Pancreas (tissue), 10 donors: Measurements from ENCODE around the gene PARD3B. TPM values are rescaled to one million over a fixed set of nuclear protein-coding genes. Genes with fewer than 3 reads are reported as not detected.
A peak's percentile ranks its signal among the peaks of the same experiment; 100 is the strongest.

Source experiments
- ATAC-seq, 4 donors: fragments of 200-7000 bp; cut with Tn5 transposase; one replicate each; pipeline versions ENCODE4 v1.8.0 to v1.9.1; 2020; ENCODE audit warnings: mild to moderate bottlenecking in 4 of 4, moderate library complexity in 4 of 4
- DNase-seq, 6 donors: peaks; one replicate each; pipeline ENCODE4 v3.0.0-alpha.2; 2020
- FAIRE-seq: peaks from 2 replicates; lab custom pipeline; 2012; peaks lifted over from hg19 to GRCh38; lab: Jason Lieb, UNC
- H3K27ac ChIP-seq, 4 donors: fragments of 200-600 bp; sonication (generic); 1 replicate in 3 of 4; 2 replicates in 1 of 4; pipeline versions ENCODE4 v1.5.0 to v1.8.0; 2020
- H3K27me3 ChIP-seq, 4 donors: fragments of 200-600 bp; one replicate each; pipeline ENCODE4 v1.8.0; 2021
- H3K36me3 ChIP-seq, 3 donors: fragments of 200-600 bp; sonication (generic) in 1 of 3; one replicate each; pipeline versions ENCODE4 v1.5.0 to v1.8.0; 2020 to 2021
- H3K4me1 ChIP-seq, 3 donors: fragments of 200-600 bp; one replicate each; pipeline ENCODE4 v1.8.0; 2021
- H3K4me3 ChIP-seq, 4 donors: fragments of 200-600 bp; sonication (generic) in 2 of 4; one replicate each; pipeline versions ENCODE4 v1.5.0 to v1.8.0; 2020 to 2021
- H3K9me3 ChIP-seq, 4 donors: fragments of 200-600 bp; one replicate each; pipeline ENCODE4 v1.8.0; 2021
- CTCF ChIP-seq, 4 donors: fragments of 200-600 bp; sonication (generic) in 3 of 4; IDR thresholded peaks; one replicate each; pipeline versions ENCODE4 v1.5.0 to v1.8.0; 2021; ENCODE audit warnings: antibody characterized with exemption in 4 of 4
- WGBS, 2 donors: extraction: QIAGEN DNeasy Blood & Tissue Kit; methylation state at CpG; one replicate each; pipeline ENCODE4 v1.1.7; 2013; 5-methylcytosine and 5-hydroxymethylcytosine counted together
- intact Hi-C, 3 donors: fragments of 100-400 bp; cut with DNase I; formaldehyde crosslinking; loops; one replicate each; pipeline versions ENCODE4 v1.11.1 to v1.14.2; 2022
- polyA plus RNA-seq, 2 donors: library from polyadenylated mRNA; stranded (reverse); fragments of 200-250 nt; gene quantifications; one replicate each; pipeline ENCODE4 v1.2.3, GENCODE V29; 2013
- total RNA-seq, 6 donors: library from RNA; stranded (reverse); fragmentation: NEBNext Ultra II Directional in 4 of 6; extraction: Animal tissue kit (Norgen Biotek cat#: 25700) in 4 of 6; gene quantifications; one replicate each; pipeline versions ENCODE4 v1.2.1 to v1.2.4, GENCODE V29; 2021 to 2023
- donor health status: healthy with polysubstance abuse.
- donor health status: DM: no; HTN: no; CAD: no; lungs with moderate emphysema.
- donor health status: DM: no; HTN: no; CAD: no.
- donor health status: control.
- donor health status: control.
- donor health status: Bipolar disorder and iron deficiency.
- donor health status: DM: yes; HTN: yes; CAD: no.
- donor health status: DM: no; HTN: no; CAD: no.
- donor health status: DM: no; HTN: no; CAD: no.
- donor health status: DM: yes; HTN: yes; CAD: no.

Gene PARD3B
- total and polyA plus RNA-seq, 8 donors, result 2.8 to 21.5 (median 12.7) TPM

GRCh38 chr2:204945376-204945775 is 400.1 kb downstream of the PARD3B start:
- FAIRE-seq, result no peak
- Histone ChIP-seq H3K36me3 (no peaks in the 10 kb centered on the region), H3K9me3 (no peaks in the 10 kb centered on the region), H3K4me3 (no peak overlapping the region), H3K27ac (no peak overlapping the region), H3K27me3 (no peaks in the 10 kb centered on the region), H3K4me1 (peaks cover 0 to 4% (median 0%) of the 10 kb centered on the region in 3 donors)
- TF ChIP-seq CTCF (IDR thresholded peaks at IDR 0.05), result no peak
- ATAC-seq, result no peak
- DNase-seq, result no peak
- intact Hi-C loops, result no loop called here
- WGBS, 2 donors, result 97 to 100% methylated on average over 2 of the region's 2 CpGs

DNA sequence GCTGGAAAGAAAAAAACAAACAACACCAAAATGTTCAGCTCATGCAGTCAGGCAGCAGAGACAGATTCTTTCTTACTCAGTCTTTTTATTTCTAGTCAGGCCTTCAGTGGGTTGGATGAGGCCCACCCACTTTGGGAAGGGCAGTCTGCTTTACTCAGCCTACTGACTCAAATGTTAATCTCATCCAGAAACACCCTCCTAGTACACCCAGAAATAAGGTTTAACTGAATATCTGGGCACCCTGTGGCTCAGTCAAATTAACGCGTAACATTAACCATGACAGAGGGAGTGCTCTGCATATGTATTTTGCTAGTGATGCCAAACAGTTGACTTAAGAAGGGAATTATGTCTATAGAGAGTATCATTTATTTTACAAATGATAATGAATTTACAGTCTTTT is 401.6 kb downstream of the PARD3B start:
- ATAC-seq, result no peak

DNA sequence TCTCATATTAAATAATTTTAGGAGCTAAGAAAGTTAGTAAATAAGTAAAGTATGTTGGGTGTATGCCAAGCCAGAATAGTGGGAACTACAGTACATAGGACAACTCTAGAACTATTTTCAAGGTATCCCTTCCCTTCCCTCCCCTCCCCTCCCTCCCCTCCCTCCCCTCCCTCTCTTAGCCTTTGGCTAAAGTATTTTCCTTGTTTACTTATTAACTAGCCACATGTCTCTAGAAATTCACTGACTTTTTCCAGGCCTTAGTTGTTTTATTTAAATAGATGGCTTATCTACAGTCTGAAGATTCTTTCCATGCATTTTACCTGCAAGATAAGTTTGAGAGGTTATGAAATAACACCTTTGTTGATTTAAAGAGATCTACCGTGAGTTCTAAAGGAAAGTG is 402.1 kb downstream of the PARD3B start:
- 5 to 10% methylated on average over 1 of the region's 1 CpG for WGBS, 2 donors
- Histone ChIP-seq H3K4me1 (peaks cover 0 to 4% (median 0%) of the 10 kb centered on the region in 3 donors), H3K27me3 (no peaks in the 10 kb centered on the region), H3K4me3 (no peak overlapping the region), H3K9me3 (no peaks in the 10 kb centered on the region), H3K27ac (no peak overlapping the region), H3K36me3 (no peaks in the 10 kb centered on the region)
- DNase-seq (no peak), ATAC-seq (peak in 3 of 4 donors; percentile 29 to 81 (median 41)), FAIRE-seq (no peak)
- intact Hi-C loops, result no loop called here
- no peak for TF ChIP-seq CTCF (IDR thresholded peaks at IDR 0.05)

More for the DNA sequence above, 401.6 kb downstream of the PARD3B start:
- no peaks in the 10 kb centered on the region for H3K9me3 ChIP-seq
- no peak for TF ChIP-seq CTCF (IDR thresholded peaks at IDR 0.05)
- DNase-seq (no peak), FAIRE-seq (no peak)
- 96 to 99% methylated on average over 2 of the region's 2 CpGs for WGBS, 2 donors
- H3K27me3 ChIP-seq, result no peaks in the 10 kb centered on the region
- intact Hi-C loops, result no loop called here
- H3K36me3 ChIP-seq, result no peaks in the 10 kb centered on the region
- peaks cover 0 to 4% (median 0%) of the 10 kb centered on the region in 3 donors for H3K4me1 ChIP-seq
- no peak overlapping the region for H3K27ac ChIP-seq
- H3K4me3 ChIP-seq, result no peak overlapping the region

DNA sequence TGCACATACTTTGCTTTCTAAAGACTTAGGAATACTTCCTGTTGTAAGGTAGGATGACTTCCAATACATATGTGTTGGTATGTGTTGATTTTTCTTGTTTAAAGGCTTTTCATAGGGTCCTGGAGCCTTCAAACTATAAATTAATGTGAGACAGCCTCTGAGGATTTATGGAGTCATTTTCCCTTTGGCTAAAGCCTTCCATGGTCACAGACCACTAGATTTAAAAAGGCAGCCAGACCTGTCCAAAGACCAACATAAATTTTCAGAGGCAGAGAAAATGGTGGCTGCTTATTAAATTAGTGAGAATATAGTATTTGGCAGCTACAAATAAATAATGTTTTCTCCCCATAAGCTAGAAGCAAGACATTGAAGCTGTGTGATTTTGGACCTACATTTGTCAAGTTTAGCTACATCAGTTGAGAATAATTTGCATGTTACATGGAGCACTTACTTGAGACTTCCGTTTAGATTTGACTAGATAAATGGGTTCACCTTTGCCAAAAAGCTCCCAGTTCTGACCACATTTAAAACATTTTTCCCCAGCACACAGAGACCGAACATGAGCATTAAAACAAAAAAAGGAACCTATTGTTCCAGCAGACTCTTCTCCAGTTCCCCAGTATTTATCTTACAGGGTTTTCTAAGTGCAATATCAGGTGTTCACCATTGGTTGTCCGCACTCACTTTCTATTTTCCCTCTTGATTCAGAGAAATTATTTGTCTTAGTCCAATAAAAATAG is 402.9 kb downstream of the PARD3B start:
- ATAC-seq (peak in 1 of 4 donors; percentile 36), DNase-seq (no peak), FAIRE-seq (no peak)
- Histone ChIP-seq H3K9me3 (no peaks in the 10 kb centered on the region), H3K27ac (no peak overlapping the region), H3K27me3 (no peaks in the 10 kb centered on the region), H3K36me3 (no peaks in the 10 kb centered on the region), H3K4me3 (no peak overlapping the region), H3K4me1 (peaks cover 0 to 4% (median 0%) of the 10 kb centered on the region in 3 donors)
- 85 to 90% methylated on average over 3 of the region's 3 CpGs for WGBS, 2 donors
- no peak for TF ChIP-seq CTCF (IDR thresholded peaks at IDR 0.05)
- intact Hi-C loops, result no loop called here

DNA sequence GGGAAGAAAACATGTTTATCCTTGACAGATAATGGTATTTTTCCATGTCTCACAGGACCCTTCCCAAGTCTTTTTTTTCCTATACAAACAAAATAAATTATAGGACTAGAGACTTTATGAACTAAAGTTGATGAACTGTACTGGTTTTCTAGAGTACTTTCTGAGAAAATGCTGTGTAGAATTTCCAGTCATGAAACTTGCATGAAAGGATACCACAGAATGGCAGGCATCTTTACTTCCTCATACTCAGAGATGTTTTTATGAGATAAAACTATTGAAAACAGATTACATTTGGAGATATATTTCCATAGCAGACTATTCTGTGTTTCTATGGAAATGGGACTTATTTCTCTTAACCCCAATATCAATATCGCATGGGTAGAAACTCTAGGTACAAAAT is 403.5 kb downstream of the PARD3B start:
- intact Hi-C loops, result no loop called here
- no peaks in the 10 kb centered on the region for H3K27me3 ChIP-seq
- FAIRE-seq (no peak), DNase-seq (no peak), ATAC-seq (no peak)
- H3K4me3 ChIP-seq, result no peak overlapping the region
- H3K4me1 ChIP-seq, result peaks cover 0 to 4% (median 0%) of the 10 kb centered on the region in 3 donors
- H3K27ac ChIP-seq, result no peak overlapping the region
- no peak for TF ChIP-seq CTCF (IDR thresholded peaks at IDR 0.05)
- no peaks in the 10 kb centered on the region for H3K9me3 ChIP-seq
- WGBS, 2 donors, result 95 to 100% methylated on average over 1 of the region's 1 CpG
- no peaks in the 10 kb centered on the region for H3K36me3 ChIP-seq
